ENCODE measurements around the gene PACS1.
A peak's percentile ranks its signal among the peaks of the same experiment; 100 is the strongest.
"Not testable (repeated sequence)": the region's sequence is repeated elsewhere in the genome, so short reads cannot be mapped to it uniquely, and the experiment has no call there.

PACS1 gene

DNA sequence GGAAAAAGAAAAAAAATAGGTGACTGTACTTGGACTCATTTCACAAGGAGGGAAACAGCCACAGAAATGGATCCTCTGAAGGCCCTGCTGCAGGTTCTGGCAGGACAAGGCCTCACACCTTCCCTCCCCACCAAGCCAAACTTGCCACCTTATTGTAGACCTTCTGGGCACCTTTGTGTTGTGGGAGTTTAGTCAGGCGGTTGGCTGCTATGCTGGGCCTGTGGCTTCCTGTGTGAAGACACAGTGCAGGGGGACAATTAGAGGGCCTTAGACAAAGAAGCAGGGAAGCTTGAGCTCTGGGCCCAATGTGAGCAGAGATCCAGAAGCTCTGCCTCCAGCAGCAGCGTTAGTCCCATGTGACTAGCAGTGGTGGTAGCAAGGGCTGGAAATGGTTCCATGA is 202.5 kb downstream of the PACS1 start:
- H3K4me3 ChIP-seq (ENCODE audit: low read depth, low read length): no peak overlapping the region
- TF ChIP-seq, protein P1, sequence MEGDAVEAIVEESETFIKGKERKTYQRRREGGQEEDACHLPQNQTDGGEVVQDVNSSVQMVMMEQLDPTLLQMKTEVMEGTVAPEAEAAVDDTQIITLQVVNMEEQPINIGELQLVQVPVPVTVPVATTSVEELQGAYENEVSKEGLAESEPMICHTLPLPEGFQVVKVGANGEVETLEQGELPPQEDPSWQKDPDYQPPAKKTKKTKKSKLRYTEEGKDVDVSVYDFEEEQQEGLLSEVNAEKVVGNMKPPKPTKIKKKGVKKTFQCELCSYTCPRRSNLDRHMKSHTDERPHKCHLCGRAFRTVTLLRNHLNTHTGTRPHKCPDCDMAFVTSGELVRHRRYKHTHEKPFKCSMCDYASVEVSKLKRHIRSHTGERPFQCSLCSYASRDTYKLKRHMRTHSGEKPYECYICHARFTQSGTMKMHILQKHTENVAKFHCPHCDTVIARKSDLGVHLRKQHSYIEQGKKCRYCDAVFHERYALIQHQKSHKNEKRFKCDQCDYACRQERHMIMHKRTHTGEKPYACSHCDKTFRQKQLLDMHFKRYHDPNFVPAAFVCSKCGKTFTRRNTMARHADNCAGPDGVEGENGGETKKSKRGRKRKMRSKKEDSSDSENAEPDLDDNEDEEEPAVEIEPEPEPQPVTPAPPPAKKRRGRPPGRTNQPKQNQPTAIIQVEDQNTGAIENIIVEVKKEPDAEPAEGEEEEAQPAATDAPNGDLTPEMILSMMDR (IDR thresholded peaks at IDR 0.05; ENCODE audit: low read depth, low read length): no peak

DNA sequence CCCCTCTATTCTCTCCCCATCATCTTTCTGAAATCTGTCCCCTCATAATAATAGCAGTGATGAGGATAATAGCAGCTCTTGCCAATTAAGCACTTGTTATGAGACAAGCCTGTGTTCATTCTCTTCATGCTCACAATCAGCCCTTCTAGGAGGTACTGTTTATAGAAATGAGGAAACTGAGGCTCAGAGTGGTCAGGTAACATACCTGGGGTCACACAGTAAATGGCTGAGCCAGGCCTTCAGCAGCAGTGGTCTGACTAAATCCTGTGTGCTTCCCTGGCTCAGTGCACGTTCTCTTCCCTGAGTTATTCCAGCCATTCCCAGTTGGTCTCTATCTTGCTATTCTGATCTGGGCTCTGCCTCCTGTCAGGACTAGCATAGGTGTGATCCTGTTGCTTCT is 204.1 kb downstream of the PACS1 start:
- TF ChIP-seq, protein P1 (IDR thresholded peaks at IDR 0.05; ENCODE audit: low read depth, low read length): no peak
- no peak overlapping the region for H3K4me3 ChIP-seq (ENCODE audit: low read depth, low read length)

DNA sequence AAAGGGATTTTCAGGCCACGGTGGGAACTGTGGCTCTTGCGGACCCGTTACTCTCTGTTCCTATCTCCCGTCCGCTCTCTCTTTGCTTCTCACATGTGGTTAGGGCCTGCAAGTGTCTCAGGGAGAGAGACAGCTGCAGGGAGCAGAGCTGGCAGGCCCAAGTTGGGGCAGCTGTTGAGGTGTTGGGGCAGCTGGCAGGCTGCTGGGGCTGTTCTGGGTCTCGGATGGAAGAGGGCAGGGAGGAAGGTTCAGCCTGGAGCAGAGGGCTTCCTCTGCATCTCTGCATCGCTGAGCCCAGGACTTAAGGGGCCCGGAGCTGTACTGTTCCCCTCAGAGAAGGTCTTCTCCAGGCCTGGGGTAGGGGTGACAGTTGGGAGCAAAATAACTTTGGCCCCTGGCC is 205.3 kb downstream of the PACS1 start:
- no peak overlapping the region for H3K4me3 ChIP-seq (ENCODE audit: low read depth, low read length)
- TF ChIP-seq, protein P1 (IDR thresholded peaks at IDR 0.05; ENCODE audit: low read depth, low read length): no peak

DNA sequence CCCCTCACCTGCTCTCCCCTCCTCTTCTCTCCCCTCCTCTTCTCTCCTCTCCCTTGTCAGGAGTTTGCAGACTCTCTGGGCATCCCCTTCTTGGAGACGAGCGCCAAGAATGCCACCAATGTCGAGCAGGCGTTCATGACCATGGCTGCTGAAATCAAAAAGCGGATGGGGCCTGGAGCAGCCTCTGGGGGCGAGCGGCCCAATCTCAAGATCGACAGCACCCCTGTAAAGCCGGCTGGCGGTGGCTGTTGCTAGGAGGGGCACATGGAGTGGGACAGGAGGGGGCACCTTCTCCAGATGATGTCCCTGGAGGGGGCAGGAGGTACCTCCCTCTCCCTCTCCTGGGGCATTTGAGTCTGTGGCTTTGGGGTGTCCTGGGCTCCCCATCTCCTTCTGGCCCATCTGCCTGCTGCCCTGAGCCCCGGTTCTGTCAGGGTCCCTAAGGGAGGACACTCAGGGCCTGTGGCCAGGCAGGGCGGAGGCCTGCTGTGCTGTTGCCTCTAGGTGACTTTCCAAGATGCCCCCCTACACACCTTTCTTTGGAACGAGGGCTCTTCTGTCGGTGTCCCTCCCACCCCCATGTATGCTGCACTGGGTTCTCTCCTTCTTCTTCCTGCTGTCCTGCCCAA is 206.0 kb downstream of the PACS1 start:
- TF ChIP-seq, protein P1 (IDR thresholded peaks at IDR 0.05; ENCODE audit: low read depth, low read length): no peak
- no peak overlapping the region for H3K4me3 ChIP-seq (ENCODE audit: low read depth, low read length)

DNA sequence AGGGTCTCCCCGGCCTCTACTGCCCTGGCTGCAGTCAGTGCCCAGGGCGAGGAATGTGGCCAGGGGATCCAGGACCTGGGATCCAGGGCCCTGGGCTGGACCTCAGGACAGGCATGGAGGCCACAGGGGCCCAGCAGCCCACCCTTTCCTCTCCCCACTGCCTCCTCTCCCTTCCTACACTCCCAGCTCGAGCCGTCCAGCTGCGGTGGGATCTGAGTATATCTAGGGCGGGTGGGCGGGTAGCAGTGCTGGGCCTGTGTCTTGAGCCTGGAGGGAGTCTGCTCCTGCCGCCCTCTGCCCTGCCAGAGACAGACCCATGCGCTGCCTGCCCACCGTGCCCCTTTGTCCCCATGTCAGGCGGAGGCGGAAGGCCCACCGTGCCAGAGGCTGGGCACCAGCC is 206.5 kb downstream of the PACS1 start:
- H3K4me3 ChIP-seq (ENCODE audit: low read depth, low read length): not testable (repeated sequence)

DNA sequence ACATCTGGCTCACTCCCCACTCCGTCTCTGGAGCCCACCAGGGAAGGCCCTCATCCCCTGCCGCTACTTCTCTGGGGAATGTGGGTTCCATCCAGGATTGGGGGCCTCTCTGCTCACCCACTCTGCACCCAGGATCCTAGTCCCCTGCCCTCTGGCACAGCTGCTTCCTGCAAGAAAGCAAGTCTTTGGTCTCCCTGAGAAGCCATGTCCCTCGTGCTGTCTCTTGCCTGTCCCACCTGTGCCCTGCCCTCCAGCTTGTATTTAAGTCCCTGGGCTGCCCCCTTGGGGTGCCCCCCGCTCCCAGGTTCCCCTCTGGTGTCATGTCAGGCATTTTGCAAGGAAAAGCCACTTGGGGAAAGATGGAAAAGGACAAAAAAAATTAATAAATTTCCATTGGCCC is 207.0 kb downstream of the PACS1 start:
- not testable (repeated sequence) for H3K4me3 ChIP-seq (ENCODE audit: low read depth, low read length)

DNA sequence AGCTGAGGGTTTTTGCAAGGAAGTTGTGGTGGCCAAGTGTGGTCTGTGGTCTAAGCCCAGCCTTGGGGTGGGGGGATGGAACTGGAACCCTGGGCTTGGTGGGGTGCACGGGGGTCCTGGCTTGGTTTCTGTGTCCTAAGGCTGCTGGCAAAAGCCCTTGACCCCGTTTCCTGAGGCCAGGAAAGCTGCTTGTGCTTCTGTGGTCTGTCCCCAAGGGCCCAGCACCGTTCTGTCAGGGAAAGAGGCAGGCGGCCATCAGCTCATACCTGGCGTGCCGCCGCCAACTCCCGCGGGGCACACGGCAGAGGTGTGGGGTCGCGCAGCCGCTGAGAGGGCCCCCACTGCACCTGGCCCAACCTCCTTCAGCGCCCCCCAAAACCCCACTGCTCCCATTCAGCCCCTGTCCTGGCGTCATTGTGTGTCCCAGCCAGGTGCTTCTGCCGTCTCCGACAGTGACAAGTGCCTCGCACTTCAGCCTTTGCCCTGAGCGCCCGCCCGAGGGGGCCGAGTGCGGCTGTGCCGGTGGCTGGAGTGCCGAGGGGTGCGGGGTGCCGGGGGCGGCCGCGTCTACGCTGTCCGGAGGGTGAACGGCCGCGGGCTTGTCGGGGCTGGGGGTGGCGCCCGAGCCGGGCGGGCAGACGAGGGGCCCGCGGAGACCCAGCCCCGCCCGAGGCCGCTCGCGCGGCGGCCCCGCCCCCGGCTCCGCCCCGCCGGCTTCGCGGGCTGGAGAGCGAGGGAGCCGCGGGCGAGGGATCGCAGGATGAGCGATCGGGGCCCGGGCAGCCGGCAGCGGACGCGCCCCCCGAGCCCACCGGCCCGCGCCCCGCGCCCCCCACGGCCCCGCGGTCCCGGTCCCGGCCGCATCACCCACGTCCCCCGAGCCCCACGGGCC is 207.6 kb downstream of the PACS1 start, which contains the start of gene CNIH2:
Gene CNIH2, plus strand, starts transcription at position 705 of the 892 bp plus-strand sequence. CDS start 282 bp downstream, outside the sequence.
- TF ChIP-seq, protein P1 (IDR thresholded peaks at IDR 0.05; ENCODE audit: low read depth, low read length): no peak
- peak within 1 kb of the TSS; percentile 29; the same call in 1 of the 2 replicates for H3K4me3 ChIP-seq (ENCODE audit: low read depth, low read length)

DNA sequence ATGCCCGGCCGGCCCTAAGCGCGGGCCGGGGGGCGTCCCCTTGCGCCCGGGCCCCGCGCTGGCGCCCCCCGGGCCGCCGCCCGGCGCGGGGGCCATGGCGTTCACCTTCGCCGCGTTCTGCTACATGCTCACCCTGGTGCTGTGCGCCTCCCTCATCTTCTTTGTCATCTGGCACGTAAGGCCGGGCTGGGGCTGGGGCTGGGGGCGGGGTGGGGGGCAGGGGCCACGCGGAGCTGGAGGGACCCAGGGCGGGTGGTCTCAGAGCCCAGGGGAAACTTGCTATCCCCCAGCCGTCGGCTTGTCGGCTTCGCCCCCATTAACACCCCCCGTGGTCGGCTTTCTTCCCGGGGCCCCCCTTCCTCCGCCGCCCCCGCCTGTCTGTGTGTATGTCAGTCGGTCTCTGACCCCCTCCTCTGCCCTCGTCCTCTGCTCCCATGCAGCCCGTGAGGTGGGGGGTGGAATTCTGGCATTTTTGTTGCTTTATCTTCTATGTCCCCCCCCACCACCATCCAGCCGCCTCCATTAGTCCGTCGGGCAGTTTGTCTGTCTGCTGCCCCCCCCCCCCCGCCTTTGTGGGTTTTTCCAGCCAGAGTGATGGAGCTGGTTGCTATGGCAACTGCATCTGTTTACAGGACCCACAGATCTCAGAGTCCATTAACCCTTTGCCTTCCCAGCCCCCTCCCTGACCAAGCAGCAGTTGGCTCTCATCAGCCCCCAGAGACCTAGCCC is 208.5 kb downstream of the PACS1 start:
- TF ChIP-seq, protein P1 (IDR thresholded peaks at IDR 0.05; ENCODE audit: low read depth, low read length): no peak
- no peak overlapping the region for H3K4me3 ChIP-seq (ENCODE audit: low read depth, low read length)
